Left hindlimb (tissue), 1 donor: ENCODE results near the gene PLEK.
"Not testable (repeated sequence)": the region's sequence is repeated elsewhere in the genome, so short reads cannot be mapped to it uniquely, and the experiment has no call there.

Source experiments
- DNase-seq: peaks from one replicate; pipeline ENCODE4 v3.0.0-alpha.2; 2018

The PLEK gene

DNA sequence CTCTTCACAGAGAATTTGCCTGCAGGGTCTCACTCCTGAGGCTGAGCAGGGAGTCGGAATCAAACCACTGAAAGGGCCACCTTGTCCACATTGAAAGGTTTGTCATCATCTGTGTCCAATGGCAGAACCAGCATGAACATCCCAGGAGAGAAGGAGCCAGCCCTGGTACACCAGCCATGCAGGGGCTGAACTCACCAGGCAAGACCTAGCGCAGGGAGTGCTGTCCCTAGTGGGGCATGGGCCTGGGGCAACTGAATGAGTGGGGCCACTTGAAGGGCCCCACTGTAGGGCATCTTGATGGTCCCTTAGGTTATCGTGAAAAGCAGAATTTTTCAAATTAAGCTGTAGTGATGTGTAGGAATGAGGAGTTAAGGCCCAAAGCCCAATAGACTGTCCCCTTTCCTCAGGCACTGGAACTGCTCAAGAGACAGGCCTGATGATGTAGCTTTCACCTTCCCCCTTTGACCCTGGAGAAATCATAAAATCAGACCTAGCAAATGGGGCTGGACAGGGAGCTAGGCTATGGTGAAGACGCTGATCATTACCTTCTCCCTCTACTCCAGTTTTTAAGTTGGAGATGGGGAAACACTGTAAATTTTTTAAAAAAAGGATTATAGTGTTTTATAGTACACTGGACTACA is 8.4 kb upstream of the PLEK start:
- DNase-seq = no peak

DNA sequence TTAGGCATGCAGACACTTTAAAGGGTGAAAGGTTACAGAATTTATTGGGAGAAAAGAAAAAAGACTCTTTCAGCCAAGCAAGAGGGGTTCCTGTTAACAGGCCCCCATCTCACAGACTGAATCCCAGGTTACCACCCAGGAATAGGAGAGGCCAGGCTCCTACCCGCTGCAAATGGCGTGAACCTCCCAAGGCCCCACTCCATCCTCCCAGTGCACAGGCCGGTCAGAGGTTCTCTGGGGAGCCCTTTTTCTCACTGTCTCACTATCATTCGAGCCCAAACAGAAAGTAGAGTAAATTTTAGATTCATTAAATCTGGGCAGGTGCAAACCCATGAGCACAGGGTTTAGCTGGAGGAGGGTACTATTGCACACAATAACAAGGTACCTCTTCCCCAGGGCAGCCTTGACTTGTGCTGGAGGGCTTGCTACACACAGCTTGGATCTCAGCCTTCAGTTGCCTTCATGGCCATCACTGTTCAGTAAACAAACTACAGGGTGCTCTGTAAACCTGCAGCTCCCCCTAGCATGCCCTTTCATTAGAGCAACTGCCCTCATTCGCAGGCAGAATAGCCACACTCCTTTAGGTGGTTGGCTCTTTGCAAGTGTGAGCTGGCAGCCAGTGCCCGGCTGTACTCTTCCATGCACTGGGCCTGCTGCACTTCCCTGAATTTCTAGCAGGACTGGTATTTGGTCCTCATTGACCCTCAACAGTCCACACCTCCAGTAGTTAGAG is 7.3 kb upstream of the PLEK start:
- no peak for DNase-seq

DNA sequence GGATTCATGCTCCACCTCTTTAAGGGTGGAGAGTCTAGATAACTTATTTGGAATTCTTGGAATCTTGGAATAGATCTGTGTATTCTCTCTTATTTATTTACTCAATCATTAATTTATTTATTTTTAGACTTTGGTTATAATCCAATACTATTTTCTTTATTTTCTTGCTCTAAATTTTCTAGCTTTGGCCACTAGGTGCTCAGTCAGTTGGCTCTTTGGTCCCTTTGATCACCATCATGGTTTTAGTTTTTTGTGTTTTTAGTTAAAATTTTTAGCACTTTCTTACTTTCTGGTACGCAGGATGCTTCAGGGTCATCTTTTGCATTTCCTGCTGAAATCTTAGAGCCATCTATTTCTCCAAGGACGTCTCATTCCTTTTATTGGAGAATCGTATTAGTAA is 5.2 kb upstream of the PLEK start:
- DNase-seq = no peak

DNA sequence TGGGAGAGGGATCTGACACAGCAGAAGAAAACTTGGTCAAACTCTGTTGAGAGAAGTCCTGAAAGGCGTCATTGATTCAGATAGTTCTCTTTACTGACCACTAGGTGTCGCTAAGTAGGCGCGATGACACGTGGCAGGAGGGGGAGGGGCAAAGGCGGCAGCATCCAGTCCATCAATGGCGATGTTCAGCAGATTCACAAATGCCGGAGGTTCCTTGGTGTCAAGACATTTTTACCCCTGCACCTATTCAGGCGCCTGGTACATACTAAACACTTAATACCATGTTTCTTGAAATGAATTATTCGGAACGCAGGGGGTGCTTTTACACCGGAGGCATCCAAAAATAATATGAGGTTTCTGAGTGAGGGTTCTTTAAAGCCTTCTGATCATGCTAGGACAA is 3.0 kb upstream of the PLEK start:
- peak; percentile 40 for DNase-seq

DNA sequence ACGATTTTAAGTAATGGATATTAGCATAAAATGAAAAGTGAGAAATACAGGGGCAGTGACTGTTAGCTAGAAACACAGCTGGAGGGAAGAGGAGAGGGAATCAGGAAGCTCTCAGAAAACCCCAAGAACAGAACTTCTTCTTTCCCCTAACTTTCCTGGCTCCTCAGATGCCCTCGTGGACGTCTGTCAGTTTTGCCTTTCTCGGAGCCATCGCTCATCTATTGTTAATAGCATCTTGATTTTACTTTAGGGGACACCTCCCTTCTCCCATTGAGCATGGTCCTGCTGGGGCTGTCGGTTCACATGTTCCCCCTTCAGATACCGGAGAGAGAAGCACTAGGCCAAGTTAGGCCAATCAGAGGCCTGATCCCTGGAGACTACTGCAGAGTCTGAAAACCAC is 2.3 kb upstream of the PLEK start:
- DNase-seq = no peak

DNA sequence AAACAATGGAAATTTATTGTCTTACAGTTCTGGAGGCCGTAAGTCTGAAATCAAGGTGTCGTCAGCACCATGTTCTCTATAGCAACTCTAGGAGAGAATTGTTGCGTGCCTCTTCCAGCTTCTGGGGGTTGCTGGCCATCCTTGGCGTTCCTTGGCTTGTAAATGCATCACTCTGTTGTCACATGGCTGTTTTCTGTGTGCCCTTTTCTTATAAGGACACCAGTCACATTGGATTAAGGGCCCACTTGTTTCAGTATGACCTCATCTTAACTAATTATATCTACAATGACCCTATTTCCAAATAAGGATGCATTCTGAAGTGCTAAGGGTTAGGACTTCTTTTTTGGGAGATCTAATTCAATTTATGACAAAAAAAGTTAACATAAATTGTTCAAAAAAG is 1.4 kb upstream of the PLEK start:
- no peak for DNase-seq

DNA sequence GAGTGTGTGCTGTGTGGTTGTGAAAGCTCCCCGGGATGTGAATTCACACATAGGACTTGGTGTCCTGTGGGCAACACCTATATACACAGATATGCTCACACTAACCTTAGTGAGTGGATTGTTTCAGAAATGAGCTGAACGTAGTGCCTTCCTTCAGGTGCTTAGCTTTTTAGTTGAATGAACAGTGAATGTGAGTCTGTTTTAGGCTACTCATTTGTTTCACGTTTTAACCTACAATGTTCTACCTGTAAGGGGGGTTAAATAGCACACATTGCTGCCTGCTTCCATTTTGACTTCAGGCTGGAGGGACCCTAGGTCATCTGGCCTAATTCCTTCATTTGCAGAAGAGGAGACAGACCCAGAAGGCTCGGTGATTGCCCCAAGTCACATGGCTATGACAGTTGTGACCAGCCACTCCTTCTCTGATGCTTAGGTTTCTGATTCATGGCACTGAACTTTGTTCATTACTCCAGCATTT is 1.0 kb downstream of the PLEK start:
- no peak for DNase-seq

DNA sequence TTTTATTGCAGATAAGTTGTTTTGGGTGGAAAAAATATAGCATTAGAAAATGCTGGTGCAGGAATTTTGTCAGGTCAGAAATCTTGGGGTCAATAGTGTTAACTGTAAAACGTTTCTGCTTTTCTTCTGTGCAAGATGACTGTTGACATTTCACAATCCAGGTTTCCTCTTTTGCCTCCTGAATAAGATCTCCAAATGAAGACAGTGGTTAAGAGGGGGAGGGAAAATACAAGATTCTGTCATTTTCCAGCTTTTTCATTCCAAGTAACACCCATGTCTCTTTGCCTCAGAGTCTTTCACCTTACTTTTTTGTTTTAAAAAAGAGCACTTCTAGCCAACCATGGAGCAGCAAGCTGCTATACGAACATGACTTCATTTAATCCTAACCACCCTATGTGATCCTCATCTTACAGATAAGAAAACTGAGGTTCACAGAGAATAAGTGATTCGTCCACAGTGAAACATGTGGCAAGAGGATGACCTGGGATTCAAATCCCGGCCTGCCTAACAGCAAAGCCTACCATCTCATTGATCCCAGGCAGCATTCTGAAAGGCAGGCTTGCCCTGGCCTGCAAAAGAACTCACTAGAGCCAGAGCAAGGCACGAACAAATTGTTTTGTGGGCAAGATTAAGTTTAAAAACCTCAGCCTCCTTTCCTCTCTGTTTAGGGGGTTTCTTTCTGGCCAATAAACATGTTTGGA is 3.0 kb downstream of the PLEK start:
- no peak for DNase-seq

DNA sequence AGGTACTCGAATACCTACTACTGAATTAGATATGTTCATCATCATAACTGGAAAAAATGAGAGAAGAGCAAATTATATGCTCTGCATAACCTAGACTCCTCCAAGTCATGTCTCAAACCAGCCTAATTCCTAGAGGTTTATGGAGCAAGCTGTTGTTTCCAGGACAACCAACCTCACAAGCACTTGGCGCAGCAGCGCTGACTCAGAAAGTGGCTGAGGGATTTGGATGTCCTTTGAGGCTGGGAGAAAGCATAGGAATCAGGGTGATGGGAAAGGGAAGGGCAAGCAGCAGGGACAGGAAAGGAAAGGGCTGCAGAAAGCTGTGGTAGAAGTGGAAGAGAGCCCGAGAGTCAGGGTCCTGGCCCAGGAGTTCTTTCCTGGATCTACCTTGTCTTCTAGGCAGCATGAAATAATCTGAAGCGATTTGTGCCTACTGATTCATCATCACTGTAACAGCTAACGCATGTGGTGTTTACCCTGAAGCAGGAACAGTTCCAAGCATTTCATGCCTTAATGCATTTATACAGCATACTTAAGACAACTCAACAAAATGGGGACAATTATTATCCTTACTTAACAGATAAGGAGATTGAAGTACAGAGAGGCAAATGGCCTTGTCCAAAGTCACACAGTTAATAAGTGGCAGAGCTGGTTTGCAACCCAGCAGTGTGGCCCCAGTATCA is 3.7 kb downstream of the PLEK start:
- peak; percentile 49 for DNase-seq

DNA sequence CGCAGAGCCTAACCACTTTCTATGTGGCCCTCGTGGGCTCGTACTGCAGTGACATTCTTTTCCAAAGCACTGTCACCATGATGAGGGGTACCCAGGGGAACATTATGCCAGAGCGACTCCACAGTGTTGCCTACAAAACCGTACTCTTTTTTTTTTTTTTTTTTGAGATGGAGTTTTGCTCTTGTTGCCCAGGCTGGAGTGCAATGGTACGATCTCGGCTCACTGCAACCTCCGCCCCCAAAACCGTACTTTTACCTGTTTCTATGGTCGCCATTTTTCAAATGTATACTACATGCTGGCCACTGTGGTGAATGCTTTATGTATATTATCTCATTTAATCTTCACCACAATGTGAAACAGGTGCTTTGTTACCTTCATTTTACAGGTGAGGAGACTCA is 4.3 kb downstream of the PLEK start:
- DNase-seq = no peak

DNA sequence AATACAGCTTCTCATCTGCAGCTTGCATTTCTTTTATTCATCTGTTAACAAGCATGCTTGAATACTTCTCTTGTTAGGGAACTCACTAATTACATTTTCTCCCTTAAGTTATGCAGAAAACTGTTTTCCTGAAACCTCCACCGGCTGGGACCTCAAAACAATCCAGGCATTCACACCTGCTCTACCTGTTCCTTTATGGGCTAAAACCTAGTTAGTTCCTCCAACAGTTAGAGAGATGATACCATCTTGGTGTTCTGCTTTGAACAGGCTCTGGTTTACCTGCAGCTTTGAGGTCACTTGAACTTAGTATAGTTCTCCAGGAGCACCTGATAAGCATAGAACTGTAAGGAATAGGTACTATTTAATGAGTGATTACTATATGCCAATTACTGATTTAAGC is 6.1 kb downstream of the PLEK start:
- DNase-seq = no peak

DNA sequence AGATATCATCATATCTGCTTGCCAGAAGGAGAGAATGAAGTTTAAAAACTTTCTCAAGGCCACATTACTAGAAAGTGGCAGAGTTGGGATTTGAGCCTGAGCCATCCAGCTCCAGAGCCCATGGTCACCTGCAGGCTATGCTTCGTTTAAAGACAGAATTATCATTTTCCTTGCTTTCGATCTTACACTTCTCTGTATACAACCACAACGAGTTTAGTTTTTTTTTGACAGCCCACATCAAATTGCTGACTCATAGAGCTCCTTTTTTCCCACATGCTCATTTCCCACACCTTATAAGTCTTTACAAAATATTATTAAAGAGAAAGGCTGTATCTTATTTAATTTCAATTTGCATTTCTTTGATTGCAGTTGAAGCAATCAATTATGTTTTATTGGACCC is 6.5 kb downstream of the PLEK start:
- no peak for DNase-seq

DNA sequence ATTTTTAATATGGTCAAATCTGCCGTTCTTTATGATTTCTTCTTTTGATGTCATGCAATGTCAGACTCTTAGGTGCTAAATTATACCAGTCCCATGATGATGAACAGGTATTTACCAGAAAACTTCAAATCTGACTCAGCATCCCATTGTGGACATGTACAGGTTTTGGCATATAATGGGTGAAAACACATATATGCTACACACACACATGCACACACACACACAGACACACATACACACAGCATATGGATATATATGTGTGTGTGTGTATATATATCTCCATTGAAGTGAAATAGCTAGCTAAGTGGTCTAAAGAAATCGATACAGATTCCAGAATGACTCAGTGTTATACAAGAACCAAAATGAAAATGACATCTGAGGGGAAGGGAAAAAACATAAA is 7.4 kb downstream of the PLEK start:
- DNase-seq = no peak

DNA sequence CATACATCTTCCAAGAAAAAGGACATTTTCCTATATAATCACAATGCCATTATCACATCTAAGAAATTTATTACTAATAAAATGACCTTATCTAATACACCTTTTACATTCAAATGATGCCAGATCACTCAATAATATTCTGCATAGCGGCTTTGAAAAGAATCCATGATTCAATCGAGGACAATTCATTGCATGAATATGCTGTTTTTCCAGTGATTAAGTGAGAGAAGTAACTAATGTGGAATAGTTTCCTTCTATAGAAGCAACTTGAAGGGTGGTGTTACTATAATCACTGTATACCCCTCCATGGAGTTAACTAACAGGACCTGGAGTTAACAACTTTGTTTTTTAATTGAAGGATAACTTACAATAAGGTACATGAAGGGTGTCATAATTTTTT is 9.1 kb downstream of the PLEK start:
- no peak for DNase-seq

DNA sequence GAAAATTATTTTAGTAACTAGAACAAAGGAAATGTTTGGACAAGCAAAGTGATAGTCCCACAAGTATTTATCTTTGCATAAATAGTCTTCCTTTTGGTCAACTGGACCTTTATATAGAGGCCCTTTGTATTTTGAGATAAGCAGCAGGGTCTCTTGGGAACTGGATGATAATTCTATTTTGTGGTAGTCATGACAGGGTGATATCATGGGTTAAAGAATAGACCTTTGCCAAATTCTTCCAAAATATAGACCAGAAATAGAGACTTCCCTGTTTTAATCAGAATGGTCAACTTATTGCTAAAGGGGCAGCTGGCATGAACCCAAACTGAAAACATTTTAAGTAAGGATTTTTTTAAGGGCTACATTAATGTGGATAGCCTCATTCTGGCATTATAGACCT is 10.5 kb downstream of the PLEK start:
- no peak for DNase-seq

DNA sequence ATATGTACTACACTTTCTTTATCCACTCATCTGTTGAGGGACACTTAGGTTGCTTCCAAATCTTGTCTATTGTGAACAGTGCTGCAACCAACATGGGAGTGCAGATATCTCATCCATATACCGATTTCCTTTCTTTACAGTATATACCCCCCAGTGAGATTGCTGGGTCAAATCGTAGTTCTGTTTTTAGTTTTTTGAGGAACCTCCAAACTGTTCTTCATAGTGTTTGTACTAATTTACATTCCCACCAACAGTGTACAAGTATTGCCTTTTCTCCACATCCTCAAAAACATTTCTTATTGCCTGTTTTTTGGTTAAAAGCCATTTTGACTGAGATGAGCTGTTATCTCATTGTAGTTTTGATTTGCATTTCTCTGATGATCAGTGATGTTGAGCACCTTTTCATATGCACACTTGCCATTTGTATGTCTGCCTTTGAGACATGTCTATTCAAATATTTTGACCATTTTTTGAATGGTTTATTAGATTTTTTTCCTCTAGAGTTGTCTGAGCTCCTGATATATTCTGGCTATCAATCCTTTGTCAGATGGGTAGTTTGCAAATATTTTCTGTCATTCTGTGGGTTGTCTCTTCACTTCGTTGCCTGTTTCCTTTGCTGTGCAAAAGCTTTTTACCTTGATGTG is 12.2 kb downstream of the PLEK start:
- DNase-seq = no peak

DNA sequence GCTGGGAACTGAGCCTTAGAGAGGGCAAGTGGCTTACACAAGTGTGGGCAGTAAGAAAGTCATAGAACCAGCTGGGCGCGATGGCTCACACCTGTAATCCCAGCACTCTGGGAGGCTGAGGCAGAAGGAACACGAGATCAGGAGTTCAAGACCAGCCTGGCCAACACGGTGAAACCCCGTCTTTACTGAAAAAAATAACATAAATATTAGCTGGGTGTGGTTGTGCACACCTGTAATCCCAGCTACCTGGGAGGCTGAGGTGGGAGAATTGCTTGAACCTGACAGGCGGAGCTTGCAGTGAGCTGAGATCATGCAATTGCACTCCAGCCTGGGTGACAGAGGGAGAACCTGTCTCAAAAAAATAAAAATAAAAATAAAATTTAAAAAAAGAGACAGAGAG is 13.7 kb downstream of the PLEK start:
- DNase-seq = not testable (repeated sequence)

DNA sequence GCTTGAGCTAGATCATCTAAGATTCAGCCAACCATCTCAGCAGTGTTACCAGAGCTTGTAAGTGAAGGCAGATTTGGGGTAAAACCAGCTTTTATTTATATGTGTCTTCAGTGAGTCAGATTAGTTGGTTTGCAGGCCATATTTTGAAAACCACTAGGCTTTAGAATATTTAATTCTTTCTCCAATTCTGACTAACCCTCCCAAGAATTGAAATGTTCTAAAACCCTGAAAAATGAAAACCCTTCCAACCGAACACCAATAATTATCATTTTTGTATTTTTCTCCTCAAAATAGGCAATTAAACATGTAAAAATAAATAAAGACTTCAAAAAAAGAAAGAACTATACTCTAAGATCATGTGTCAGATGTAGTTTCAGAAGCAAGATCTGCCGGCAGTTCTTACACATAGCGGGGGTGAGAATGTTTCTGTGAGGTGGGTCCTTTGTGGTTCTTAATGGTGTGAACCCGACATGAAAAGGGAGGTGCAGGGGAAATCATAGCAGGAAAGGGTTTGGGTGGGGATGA is 14.2 kb downstream of the PLEK start:
- no peak for DNase-seq

DNA sequence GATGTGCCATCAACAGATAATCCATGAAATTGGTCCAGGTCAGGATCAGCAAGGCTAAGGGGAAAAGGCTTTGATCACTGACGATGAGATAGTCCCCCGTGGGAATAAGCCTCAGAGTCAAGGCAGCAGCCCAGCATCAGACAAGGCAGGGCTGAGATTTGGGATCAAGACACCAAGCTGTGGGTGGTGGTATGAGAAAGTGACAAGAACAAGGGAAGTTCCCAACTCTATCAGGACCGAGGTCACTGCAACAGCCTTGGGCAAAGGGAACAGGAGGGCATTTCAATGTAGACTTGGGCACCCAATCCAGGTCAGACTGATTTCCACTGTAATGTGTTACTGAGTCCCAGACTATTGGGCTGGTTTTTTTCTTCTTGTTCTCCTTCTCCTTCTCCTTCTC is 18.7 kb downstream of the PLEK start:
- DNase-seq = no peak

DNA sequence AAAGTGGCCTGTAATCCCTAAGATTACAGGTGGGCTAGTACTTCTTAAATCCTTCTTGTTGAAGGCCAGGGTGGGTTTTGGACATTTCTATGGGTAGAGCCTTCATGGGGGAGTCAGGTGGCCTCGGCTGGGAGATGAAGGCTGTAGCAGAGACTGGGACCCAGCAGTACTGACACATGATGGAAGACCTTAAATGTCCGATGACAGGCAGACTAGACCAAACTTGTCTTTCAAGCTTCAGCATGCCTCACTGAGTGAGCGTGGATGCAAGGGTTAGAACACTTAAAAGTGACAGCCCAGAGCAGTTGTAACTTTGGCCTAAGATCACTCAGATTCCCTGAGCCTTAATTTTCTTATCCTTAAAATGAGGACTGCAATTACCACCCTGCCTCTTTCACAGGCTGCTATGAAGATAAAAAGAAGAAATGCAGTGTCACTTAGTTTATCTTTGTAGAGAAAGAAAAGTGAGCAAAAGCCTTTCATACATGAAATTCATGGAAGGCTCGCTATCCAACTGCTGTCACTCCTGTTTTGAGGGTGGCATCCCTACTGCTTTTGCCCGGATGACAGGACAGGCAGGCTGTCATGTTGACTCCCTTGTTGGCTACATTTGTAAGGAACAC is 19.5 kb downstream of the PLEK start:
- DNase-seq = no peak

DNA sequence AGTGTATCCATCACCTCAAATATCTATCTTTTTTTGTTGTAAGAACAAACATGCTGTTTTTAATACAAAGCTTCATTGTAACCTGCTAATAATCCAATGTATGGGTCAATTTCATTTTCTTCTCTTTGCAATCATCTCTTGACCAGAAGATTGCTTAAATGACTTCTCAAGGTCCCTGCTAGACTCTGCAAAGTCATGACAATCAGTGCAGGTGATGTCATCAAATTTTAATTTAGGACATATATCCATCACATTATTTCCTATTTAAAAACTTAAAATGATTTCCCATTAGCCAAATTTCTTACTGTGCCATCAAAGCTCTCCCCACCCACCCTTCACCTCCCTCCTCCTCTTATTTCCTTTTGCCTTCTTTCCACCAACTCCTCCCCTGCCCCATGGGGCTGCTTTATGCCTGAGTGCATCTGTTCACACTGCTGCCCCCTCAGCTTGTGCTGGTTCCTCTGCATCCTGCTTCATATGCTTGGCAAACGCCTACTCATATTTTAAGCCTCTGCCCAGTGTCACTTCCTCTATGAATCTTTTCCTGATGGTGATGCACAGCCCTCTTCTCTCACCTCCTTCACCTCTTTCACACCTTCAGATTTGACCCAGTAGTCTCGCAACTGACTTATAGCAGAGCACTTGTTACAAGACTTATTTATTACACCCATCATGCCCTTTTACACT is 20.3 kb downstream of the PLEK start:
- no peak for DNase-seq

DNA sequence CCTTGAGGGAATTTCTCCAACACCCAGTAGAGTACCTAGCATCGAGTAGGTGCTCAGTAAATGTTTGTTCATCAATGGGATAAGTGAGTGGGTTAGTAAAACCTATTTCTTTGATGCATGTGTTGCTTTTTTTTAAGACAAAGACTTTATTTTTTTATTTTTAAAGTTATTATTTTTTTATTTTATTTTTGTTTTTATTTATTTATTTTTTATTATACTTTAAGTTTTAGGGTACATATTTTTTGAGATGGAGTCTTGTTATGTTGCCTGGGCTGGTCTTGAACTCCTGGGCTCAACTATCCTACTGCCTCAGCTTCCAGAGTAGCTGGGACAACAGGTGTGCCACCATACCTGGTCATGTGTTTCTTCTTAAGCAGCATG is 20.8 kb downstream of the PLEK start:
- DNase-seq = no peak
